Myocyte (in vitro differentiated cells): Measurements from ENCODE around the gene TSNAXIP1. TPM values are rescaled to one million over a fixed set of nuclear protein-coding genes. Genes with fewer than 3 reads are reported as not detected.

Experiments used
- DNase-seq: peaks from one replicate; pipeline ENCODE4 v3.0.0-alpha.2; 2012; ENCODE audit warnings: low read depth
- total RNA-seq: library from RNA; depleted of rRNA; stranded (reverse); fragments of >200 nt; gene quantifications from 2 replicates; pipeline ENCODE4 v1.2.3, GENCODE V29; 2014

The TSNAXIP1 gene
- total RNA-seq, 1 donor from 2014 or later, result 1.1 TPM

GRCh38 chr16:67782567-67783352, 23.9 kb upstream of the TSNAXIP1 start:
- no peak for DNase-seq

- DNase-seq, result no peak
These were observed 23.4 kb upstream of the TSNAXIP1 start for GRCh38 chr16:67783353-67783725.

DNA sequence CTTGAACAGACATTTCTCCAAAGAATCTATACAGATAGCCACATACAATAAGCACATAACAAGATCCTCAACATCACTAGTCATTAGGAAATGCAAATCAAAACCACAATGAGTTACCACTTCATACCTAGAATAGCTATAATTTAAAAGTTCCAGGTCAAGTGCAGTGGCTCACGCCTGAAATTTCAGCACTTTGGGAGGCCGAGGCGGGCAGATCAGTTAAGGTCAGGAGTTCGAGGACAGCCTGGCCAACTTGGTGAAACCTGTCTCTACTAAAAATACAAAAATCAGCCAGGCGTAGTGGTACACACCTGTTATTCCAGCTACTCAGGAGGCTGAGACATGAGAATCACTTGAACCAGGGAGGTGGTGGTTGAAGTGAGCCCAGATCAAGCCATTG, 20.2 kb upstream of the TSNAXIP1 start:
- no peak for DNase-seq

DNA sequence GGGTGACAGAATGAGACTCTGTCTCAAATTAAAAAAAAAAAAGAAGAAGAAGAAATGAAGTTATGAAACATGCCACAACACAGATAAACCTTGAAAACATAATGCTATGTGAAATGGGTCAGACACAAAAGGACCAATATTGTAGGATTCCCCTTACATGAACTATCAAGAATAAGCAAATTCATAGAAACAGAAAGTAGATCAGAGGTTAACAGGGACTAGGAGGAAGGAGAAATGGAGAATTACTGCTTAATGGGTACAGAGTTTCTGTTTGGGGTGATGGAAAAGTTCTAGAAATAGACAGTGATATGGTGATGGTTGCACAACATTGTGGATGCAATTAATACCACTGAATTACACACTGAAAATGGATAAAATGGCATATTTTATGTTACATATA, 16.6 kb upstream of the TSNAXIP1 start:
- no peak for DNase-seq

- peak; percentile 42 for DNase-seq
These were observed 10.5 kb upstream of the TSNAXIP1 start for GRCh38 chr16:67796099-67796718.

DNA sequence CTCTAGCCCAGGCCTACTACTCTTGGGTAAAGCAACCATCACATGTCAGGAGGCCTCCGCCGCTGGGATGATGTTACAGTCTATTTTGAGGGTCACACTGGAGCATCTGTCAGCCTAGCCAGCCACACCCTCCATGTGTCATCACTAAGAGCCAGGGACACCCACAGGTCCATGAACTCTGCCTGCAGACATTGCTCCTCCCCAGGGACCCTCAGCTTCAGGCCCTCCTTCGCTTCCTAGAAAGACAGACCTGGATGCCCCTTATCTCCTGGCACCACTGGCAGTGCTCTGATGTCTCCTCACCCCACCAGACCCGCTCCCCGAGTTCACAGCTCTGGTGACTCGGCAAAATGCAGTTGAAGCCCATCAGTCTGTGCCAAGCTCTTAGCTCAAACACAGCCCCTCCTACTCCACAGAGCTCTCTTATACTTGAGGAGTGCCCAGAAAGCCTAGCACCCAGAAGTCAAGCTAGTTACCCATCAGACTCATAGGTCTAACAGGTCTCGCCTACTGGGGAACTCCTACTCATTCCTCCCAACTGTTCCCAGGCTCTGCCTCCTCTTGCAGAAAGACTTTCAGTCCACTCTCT, 6.3 kb upstream of the TSNAXIP1 start:
- peak; percentile 94 for DNase-seq

DNA sequence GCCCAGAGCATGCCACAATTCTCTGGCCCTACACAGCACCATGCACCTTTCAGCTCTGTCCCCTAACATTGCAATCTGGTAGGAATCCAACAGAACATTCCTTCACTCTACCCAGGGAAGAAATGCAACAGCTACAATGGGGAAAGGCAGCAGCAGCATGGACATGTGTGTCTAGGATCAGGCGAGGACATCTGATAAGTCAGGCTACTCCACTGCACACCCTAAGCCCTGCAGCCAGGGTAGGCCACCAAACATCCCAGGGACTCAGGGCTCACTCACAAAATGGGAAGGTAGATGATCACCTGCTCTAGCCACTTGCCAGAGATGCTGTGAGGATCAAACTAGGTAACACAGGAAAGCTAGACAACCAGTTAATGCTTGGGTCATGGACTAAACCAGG, 5.4 kb upstream of the TSNAXIP1 start:
- no peak for DNase-seq

DNA sequence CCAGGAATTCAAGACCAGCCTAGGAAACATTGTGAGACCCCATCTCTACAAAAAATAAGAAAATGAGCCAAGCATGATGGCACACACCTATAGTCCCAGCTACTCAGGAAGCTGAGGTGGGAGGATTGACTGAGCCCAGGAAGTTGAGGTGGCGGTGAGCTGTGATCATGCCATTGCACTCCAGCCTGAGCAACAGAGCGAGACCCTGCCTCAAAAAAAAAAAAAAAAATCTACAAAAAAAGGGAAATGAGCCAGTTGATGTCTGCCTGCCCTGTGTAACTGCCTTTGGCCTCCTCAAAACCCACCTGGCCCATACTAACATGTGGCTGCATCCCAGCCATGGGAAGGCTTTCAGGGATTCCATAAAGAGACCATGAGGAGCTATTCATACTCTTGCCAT, 4.8 kb upstream of the TSNAXIP1 start:
- no peak for DNase-seq

- no peak for DNase-seq
These were observed 2.8 kb upstream of the TSNAXIP1 start for GRCh38 chr16:67803894-67804293.

GRCh38 chr16:67804853-67805542, 1.7 kb upstream of the TSNAXIP1 start:
- peak; percentile 29 for DNase-seq

GRCh38 chr16:67805718-67806427, 816 bp upstream of the TSNAXIP1 start:
- DNase-seq, result peak; percentile 55

GRCh38 chr16:67807148-67807682, 526 bp downstream of the TSNAXIP1 start:
- DNase-seq, result no peak

DNA sequence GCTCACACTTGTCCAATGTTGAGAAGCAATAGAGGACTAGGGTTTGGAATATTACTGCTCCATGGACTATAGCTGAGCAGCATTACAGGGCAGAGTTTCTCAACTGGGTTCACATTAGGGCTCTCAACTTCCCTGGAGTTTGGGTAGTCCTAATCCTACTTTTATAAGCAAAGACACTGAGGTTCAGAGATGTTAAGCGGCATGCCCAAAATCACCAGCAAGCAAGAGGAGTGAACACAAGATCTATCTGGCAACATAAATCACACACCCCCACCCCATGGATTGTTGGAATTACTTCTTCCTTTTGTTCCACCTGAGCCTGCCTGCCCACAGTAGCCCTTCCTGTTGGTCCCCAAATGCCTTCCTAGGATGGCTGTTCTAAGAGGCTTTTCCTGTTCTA, 5.2 kb downstream of the TSNAXIP1 start:
- DNase-seq, result no peak

DNA sequence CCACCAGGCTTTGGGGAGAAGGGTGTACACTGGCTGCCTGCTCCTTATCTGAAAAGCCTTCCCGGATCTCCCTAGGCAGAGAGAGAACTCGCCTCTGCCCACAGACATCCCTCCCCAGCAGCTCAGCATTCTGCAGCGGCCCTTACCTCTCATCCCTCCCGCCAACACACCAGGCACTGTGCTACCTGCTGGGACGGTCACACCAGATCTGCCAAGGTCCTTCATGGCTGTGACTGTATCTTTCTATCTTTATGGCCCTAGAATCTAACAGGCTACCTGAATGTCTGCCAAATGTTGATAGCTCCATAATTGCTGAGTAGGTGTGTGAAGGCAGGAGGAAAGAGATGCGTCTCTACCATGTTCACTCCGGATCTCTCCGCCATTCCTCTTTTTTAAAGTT, 7.9 kb downstream of the TSNAXIP1 start:
- DNase-seq, result no peak

GRCh38 chr16:67820608-67821259, 14.0 kb downstream of the TSNAXIP1 start:
- DNase-seq, result no peak

DNA sequence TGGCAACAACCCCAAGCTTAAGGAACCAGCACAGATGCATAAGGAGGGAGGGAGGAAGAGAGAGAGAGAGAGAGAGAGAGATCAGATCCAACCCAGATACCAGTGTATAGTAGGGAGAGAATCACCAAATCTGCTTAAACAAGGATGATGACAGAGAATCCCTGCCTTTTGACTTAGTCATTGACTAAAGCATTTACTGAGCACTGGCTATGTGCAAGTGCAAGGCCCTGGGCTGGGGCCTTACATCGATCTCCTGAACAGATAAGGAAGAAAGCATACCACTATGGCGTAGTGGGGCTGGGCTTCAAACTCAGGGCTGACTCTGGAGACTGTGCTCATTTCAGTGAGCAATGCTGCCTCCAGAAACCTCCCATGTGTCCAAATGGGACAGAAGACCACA, 15.8 kb downstream of the TSNAXIP1 start:
- no peak for DNase-seq

GRCh38 chr16:67825119-67825518, 18.4 kb downstream of the TSNAXIP1 start:
- DNase-seq, result no peak

GRCh38 chr16:67825906-67826305, 19.2 kb downstream of the TSNAXIP1 start:
- no peak for DNase-seq

- DNase-seq, result no peak
These were observed 22.0 kb downstream of the TSNAXIP1 start for GRCh38 chr16:67828651-67829050.

GRCh38 chr16:67833030-67833414, 26.3 kb downstream of the TSNAXIP1 start:
- peak; percentile 68 for DNase-seq
